GM18858 (cell line): ENCODE measurements around the gene PTGER2.

ENCODE experiments used
- ATAC-seq: cut with Tn5 transposase; IDR thresholded peaks from one replicate; pipeline ENCODE4 v1.9.1; 2021; ENCODE audit not compliant: unreplicated experiment

Gene PTGER2

DNA sequence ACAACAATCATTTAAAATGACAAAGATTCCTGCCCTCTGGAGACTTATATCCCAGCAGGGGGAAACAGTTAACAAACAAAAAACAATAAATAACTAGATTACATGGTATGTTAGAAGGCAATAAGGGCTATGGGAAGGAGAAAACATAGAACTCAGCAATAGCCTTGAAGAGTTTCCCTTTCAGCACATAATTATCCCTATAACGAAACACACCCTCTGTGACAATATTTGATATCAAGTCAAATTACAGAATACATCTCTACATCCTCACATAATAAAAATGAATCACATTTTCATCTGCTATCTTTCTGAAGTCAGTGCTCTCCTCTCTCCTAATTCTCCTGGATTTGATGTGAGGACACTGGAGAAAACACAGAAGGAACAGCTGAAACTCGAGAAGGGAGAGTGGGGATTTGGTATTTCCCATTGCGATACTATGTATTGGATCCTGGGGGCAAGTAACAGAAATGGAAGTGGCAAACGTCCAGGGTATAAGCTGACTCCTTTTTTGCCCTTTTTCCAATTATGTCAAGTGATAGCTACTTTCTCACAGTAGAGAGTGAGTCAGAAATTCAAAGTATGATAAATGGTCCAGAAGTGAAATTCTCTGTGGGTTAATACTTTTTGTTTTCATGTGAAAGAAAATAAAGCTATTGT, 9.7 kb upstream of the PTGER2 start:
- no peak for ATAC-seq

DNA sequence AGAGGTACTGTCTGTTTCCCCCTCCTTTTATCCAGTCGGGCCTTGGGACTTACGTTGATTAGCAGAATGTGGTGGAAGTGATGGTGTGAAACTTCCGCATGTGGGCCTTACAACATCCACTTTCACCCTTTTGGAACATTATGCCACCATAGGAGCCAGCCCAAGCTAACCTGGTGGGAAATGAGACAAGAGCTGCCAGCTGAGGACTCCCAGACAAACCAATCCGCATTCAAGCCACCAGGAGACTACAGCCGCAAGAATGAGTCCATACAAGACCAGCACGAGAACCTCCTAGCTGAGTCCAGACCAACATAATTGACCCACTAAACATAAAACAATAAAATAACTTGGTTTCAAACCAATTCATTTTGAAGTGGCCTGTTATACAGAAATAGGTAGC, 9.1 kb upstream of the PTGER2 start:
- no peak for ATAC-seq

DNA sequence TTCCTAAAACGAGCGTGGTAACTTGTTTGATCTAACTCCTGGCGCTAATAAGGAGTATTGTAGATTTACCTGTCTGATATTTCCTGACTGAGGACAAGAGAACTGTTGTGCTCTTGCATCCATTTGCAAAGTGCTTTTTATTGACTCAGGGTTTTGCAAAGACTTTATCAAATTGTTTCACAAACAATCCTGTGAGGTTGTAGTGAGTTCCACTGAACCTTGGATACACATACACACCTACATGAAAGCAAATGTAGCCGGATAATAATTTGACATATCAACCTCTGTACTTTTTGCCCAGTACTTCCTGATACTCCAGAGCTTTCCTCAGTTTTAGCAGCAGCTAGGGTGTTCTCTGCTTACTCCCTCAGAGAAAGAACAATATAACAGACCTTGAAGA, 6.7 kb upstream of the PTGER2 start:
- no peak for ATAC-seq

DNA sequence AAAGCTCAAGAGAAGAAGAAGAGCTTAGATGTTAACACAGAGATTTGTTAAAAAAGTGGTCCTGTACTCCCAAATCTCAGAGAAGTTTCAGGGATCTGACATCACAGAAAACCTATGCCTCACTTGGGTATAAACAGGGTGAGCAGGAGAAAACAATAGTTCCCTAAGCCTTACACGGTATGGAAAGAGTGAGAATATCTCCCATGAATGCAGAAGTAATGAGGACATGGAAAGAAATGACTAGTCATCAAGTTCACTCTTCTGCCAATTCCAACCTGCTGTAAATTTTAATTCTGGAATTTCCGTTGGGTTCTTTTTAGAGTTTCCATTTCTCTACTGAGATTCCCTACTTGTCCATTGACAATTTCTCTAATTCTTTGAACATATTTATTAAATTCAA, 6.2 kb upstream of the PTGER2 start:
- ATAC-seq: no peak

- no peak for ATAC-seq
Measured at GRCh38 chr14:52310541-52310940, 3.6 kb upstream of the PTGER2 start.

- no peak for ATAC-seq
Measured at GRCh38 chr14:52312931-52313355, 1.2 kb upstream of the PTGER2 start.

- ATAC-seq: no peak
Measured at GRCh38 chr14:52313462-52313861, 650 bp upstream of the PTGER2 start.

GRCh38 chr14:52314595-52315354, 663 bp downstream of the PTGER2 start:
- ATAC-seq: peak; percentile 14

GRCh38 chr14:52315355-52315718, 1.2 kb downstream of the PTGER2 start:
- no peak for ATAC-seq

DNA sequence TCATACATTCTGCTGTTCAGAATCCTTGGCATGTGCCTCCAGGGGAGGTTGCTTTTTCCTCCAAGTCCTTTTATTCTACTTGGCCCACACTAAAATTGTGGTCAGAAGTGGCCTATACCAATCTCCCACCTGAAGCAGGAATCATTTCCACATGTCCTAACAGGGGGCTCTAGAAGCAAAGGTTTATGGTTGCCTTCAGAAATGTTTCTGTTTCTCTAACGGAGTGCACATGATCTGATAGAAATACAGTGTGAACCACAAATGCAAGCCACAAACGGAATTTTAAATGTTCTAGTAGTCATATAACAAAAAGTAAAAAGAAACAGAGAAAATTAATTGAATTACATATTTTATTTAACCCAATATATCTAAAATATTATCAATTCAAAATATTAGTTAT, 4.0 kb downstream of the PTGER2 start:
- no peak for ATAC-seq

DNA sequence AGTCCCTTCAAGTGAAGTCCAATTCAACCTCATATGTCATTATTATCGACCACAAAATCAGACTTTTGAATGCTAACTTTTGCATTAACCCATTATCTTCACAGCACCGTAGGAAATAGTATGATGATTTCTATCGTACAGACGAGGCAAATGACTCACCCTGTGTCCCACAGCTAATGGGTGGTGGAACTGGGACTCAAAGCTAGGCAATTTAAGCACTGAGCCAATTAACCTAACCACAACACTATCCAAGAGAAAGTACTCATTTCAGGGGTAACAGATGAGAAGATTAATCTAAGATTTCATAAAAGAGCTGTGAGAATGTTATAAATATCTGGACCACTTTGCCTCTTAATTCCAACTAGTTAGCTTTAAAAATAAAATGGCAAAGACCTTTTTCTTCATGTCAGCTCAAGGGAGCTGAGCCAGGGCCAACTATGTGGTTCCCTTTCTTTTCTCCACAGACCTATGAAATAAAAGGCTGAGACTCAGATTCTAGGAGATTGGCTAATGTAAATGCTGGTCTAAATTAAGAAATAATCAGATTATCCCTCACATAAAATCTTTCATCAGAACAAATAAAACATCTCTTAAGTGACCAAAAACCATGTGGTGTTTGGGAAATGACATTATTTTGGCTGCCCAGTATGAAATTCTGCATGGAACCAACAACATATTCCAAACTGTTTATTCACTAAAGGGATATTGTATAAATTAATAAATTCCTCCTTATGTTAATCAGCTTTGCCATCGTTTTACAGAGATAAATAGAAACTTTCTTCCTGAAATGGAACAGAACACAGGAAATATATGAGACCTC, 4.9 kb downstream of the PTGER2 start:
- ATAC-seq: no peak

- no peak for ATAC-seq
Measured at GRCh38 chr14:52319919-52320318, 5.8 kb downstream of the PTGER2 start.

DNA sequence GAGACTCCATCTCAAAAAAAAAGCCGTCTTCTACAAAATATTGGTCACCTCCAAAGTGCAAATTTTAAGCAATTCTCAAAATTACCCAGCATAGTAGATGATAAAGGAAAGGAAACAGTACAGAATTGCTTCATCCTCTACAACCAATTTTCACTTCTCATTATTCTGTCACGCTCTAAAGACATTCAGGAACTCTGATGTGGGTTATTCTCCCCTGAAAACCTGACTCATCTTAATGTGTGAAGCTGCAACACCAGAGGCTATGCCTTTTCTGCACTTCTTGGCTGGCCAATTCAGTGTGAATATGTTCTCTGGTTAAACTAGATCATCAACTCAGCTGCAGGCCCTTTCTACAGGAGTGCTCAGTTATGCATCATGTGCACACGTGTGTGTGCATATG, 11.0 kb downstream of the PTGER2 start:
- peak; percentile 97 for ATAC-seq

DNA sequence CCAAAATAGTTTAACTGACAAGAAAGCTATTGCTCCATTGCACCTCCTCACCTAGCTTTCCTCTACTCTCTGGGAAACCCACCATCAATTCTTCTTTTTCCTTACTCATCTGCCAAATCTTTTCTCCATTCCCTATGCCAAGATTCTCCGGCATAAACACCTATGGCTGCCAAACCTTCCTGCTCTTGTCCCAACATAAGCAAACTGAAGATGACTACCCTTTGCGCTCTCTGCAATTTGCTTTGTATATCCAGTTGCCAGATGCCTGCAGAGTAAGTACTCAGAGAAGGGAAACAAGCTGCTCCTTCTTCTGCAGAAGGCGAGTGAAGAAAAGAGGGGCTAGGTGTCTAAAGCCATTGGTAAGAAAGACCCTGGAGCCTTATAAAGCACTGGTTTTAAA, 11.5 kb downstream of the PTGER2 start:
- no peak for ATAC-seq

- no peak for ATAC-seq
Measured at GRCh38 chr14:52327374-52328226, 13.5 kb downstream of the PTGER2 start.

GRCh38 chr14:52328276-52328675, 14.2 kb downstream of the PTGER2 start:
- ATAC-seq: no peak

GRCh38 chr14:52329678-52330369, 15.7 kb downstream of the PTGER2 start:
- ATAC-seq: no peak

DNA sequence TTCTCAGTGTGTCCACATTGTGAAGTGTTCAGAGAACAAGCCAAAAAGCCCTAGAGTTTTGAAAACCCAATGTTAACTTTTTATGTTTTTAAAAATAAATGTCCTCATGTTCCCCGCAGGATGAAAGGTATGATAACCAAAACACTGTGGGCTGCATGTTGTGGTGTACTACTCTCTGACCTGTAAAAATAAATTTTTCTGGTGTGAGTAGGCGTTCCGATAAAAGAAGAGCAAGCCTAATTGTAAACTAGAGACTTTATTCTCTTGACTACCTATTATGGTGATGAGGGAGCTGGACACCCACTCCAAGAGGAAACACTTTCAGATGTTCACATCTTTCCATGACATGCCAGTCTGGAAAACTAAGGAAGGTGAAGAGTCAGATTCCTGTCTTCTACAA, 18.2 kb downstream of the PTGER2 start:
- ATAC-seq: no peak

GRCh38 chr14:52333108-52333507, 19.0 kb downstream of the PTGER2 start:
- ATAC-seq: no peak
